GM12875 (cell line): ENCODE results near the gene ARL4A.

ENCODE experiments used
- H3K4me3 ChIP-seq: one replicate; pipeline ENCODE4 v1.5.1; 2011; ENCODE audit warnings: low read depth, low read length, control low read depth
- TF ChIP-seq, protein P1 (sequence below): IDR thresholded peaks from 2 replicates; pipeline ENCODE4 v1.5.1; 2011; ENCODE audit warnings: low read depth, mild to moderate bottlenecking, control low read depth, inconsistent platforms, low read length, moderate library complexity, borderline replicate concordance; ENCODE audit not compliant: insufficient read depth

The ARL4A gene

DNA sequence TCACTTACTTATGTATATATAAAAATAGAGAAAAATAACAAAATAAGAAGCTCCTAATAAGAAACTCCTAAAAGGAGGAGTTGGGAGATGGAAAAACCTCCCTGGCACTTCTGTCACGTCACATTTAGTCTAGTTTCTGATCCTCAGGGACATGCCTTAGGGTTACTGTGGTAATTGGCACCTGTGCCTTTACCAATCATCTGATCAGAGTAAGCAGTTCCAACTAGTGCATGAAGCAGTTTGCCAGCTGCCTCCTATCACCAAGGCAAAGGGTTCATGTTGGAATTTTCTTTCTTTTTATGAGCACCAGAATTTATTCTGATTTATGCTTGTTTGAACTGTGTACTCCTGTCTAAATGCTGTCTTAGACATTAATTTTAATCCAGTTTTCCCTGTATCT is 49.9 kb downstream of the ARL4A start:
- no peak overlapping the region for H3K4me3 ChIP-seq
- TF ChIP-seq, protein P1, sequence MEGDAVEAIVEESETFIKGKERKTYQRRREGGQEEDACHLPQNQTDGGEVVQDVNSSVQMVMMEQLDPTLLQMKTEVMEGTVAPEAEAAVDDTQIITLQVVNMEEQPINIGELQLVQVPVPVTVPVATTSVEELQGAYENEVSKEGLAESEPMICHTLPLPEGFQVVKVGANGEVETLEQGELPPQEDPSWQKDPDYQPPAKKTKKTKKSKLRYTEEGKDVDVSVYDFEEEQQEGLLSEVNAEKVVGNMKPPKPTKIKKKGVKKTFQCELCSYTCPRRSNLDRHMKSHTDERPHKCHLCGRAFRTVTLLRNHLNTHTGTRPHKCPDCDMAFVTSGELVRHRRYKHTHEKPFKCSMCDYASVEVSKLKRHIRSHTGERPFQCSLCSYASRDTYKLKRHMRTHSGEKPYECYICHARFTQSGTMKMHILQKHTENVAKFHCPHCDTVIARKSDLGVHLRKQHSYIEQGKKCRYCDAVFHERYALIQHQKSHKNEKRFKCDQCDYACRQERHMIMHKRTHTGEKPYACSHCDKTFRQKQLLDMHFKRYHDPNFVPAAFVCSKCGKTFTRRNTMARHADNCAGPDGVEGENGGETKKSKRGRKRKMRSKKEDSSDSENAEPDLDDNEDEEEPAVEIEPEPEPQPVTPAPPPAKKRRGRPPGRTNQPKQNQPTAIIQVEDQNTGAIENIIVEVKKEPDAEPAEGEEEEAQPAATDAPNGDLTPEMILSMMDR = no peak

- TF ChIP-seq, protein P1 = no peak
- H3K4me3 ChIP-seq = no peak overlapping the region
These were observed 50.4 kb downstream of the ARL4A start for GRCh38 chr7:12737836-12738235.

DNA sequence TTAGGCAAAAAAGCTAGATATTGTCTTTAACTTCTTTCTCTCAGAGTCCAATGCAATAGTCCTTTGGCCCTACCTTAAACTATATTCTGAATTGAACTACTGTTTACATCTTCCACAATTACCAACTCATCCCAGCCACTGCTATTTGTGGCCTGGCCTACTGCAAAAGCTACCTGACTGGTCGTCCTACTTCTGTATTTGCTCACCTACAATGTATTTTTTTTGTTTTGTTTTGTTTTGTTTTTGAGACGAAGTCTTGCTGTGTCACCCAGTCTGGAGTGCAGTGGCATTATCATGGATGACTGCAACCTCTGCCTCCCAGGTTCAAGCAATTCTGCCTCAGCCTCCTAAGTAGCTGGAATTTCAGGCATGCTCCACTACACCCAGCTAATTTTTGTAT is 51.2 kb downstream of the ARL4A start:
- no peak overlapping the region for H3K4me3 ChIP-seq
- TF ChIP-seq, protein P1 = no peak
